ENCODE measurements around the gene PLEKHG4B.

PLEKHG4B gene

GRCh38 chr5:73768-74502, 18.0 kb upstream of the PLEKHG4B start:
- H3K9me3 ChIP-seq (replicated peaks in 1 of 11): peaks cover 0 to 9% (median under 1%) of the 10 kb centered on the region in 11 experiments; a peak in 6 of 22 replicates
- H3K9ac ChIP-seq: no peak overlapping the region
- H3K4me2 ChIP-seq: peak overlapping the region in 3 of 11 experiments; percentile 73 to 84 (median 73); a peak in 1 of 22 replicates
- no peak for TF ChIP-seq Cebpa-rat (IDR thresholded peaks at IDR 0.05)
- H3K27me3 ChIP-seq: peaks cover 0 to 34% (median 20%) of the 10 kb centered on the region in 11 experiments; a peak in 15 of 22 replicates
- no peaks in the 10 kb centered on the region for H3K36me3 ChIP-seq
- no peak overlapping the region for H3K4me3 ChIP-seq
- peaks cover 11 to 37% (median 18%) of the 10 kb centered on the region in 10 experiments; a peak in 19 of 20 replicates for H3K4me1 ChIP-seq
- H4K20me1 ChIP-seq: peaks cover 0 to 51% (median 0%) of the 10 kb centered on the region in 11 experiments; a peak in 8 of 22 replicates
- H3K27ac ChIP-seq: no peak overlapping the region

DNA sequence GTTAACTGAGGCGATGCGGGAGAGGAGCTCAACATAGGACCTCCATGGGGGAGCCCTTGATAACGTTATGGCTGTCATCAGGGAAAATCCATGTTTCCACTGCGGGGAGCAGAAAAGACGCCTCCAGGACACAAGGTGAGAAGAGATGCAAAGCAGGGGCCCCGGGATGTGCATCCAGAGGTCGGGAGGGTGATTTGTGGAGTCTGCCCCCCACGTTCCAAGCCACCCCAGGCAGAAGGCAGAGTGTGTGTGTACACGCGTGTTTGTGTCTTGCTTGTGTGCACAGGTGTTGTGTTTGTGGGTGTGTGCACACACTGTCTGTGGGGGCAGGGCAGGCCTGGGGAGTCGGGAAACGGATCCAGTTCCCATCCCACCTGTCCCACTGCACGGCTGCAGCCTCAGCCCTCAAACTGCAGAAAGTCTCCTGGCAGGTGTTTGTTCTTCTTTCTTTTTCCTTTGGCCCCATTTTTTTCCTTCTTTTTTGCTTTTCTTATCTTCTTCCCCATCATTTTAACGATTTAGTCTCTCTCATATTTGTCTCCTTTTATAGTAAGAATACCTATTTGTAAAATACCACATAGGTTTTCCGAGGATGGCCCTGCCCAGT, 17.4 kb upstream of the PLEKHG4B start:
- peaks cover 0 to 3% (median 0%) of the 10 kb centered on the region in 11 experiments; a peak in 4 of 22 replicates for H3K9me3 ChIP-seq (replicated peaks in 1 of 11)
- peak overlapping the region; percentile 60 to 85 (median 73); a peak in 20 of 22 replicates for H3K4me2 ChIP-seq
- H3K36me3 ChIP-seq: no peaks in the 10 kb centered on the region
- no peak for TF ChIP-seq Cebpa-rat (IDR thresholded peaks at IDR 0.05)
- peaks cover 0 to 34% (median 20%) of the 10 kb centered on the region in 11 experiments; a peak in 15 of 22 replicates for H3K27me3 ChIP-seq
- H4K20me1 ChIP-seq: peaks cover 0 to 51% (median 0%) of the 10 kb centered on the region in 11 experiments; a peak in 8 of 22 replicates
- no peak overlapping the region for H3K4me3 ChIP-seq
- H3K27ac ChIP-seq: no peak overlapping the region
- H3K9ac ChIP-seq: no peak overlapping the region
- H3K4me1 ChIP-seq: peaks cover 11 to 39% (median 18%) of the 10 kb centered on the region in 10 experiments; a peak in 19 of 20 replicates

GRCh38 chr5:75331-76320, 16.3 kb upstream of the PLEKHG4B start:
- Histone ChIP-seq H3K4me2 (peak overlapping the region; percentile 60 to 85 (median 73)), H3K27ac (no peak overlapping the region), H3K36me3 (no peaks in the 10 kb centered on the region), H3K4me1 (peaks cover 8 to 46% (median 20%) of the 10 kb centered on the region in 10 experiments; a peak in 19 of 20 replicates), H3K9me3 (replicated peaks in 1 of 11) (no peaks in the 10 kb centered on the region), H3K4me3 (no peak overlapping the region), H3K9ac (peak overlapping the region in 1 of 11 experiments; percentile 41; a peak in 2 of 22 replicates), H3K27me3 (peaks cover 0 to 34% (median 20%) of the 10 kb centered on the region in 11 experiments; a peak in 15 of 22 replicates), H4K20me1 (peaks cover 0 to 51% (median 0%) of the 10 kb centered on the region in 11 experiments; a peak in 8 of 22 replicates)
- no peak for TF ChIP-seq Cebpa-rat (IDR thresholded peaks at IDR 0.05)

DNA sequence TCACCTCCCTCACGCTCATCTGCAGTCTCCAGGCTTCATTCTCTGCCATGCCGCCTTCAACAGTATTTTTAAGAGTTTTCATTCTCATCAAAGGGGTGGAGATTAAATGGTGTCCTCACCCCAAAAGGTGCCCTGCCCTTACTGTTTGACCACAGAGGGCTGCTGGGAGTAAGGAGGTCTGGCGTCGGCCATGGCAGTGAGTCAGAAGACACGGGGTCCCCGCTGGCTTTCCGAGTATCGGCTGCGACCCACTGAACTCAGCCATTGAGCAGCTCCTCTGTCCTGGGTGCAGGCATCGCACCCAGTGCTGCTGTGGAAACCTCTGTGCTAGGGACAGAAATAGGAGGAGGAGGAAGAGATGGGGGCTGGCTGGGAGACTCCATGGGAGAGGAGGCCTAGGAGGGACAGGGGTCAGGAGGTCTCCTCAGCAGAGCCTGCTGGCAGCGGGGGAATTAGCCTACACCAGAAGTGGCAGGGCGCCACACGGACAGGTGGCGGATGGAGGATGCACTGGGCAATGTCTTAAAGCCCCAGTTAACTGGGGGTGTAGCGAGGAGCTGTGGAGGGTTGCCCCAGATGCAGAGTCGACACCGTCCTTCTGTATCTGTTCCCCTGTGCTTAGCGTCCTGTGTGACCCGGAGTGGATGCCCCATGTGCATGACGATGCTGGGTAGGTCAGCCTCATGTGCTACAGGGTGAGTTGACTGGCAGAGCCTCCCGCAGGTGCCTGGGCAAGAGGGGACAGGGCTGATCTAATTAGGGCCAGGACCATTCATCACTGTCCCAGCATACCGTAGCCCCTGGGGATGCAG, 15.4 kb upstream of the PLEKHG4B start:
- Histone ChIP-seq H3K27me3 (peaks cover 0 to 34% (median 20%) of the 10 kb centered on the region in 11 experiments; a peak in 15 of 22 replicates), H3K4me3 (no peak overlapping the region), H4K20me1 (peaks cover 0 to 51% (median 0%) of the 10 kb centered on the region in 11 experiments; a peak in 8 of 22 replicates), H3K9ac (no peak overlapping the region), H3K4me1 (peaks cover 8 to 56% (median 29%) of the 10 kb centered on the region in 10 experiments; a peak in 19 of 20 replicates), H3K9me3 (replicated peaks in 1 of 11) (no peaks in the 10 kb centered on the region), H3K27ac (no peak overlapping the region), H3K36me3 (no peaks in the 10 kb centered on the region), H3K4me2 (peak overlapping the region in 5 of 11 experiments; percentile 70 to 85 (median 84); a peak in 8 of 22 replicates)
- no peak for TF ChIP-seq Cebpa-rat (IDR thresholded peaks at IDR 0.05)

DNA sequence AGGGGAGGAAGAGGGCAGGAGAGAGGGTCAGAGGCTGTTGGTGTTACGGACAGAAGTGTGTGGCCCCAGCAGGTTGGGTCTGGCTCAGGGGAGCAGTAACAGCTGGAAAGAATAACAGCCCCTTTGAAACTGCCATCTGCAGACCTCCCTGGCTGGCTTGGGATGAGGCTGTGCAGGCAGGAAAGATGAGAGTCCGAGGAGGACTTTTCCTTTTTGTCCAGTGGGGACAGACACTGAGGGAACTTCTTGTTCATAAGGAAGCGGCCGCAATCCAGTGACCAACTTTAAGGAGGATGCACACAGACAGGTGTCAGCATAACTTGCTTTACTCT, 14.8 kb upstream of the PLEKHG4B start:
- H3K4me2 ChIP-seq: no peak overlapping the region
- no peak overlapping the region for H3K9ac ChIP-seq
- H3K4me1 ChIP-seq: peaks cover 8 to 62% (median 34%) of the 10 kb centered on the region in 10 experiments; a peak in 19 of 20 replicates
- no peaks in the 10 kb centered on the region for H3K36me3 ChIP-seq
- no peak for TF ChIP-seq Cebpa-rat (IDR thresholded peaks at IDR 0.05)
- no peak overlapping the region for H3K4me3 ChIP-seq
- H4K20me1 ChIP-seq: peaks cover 0 to 48% (median 0%) of the 10 kb centered on the region in 11 experiments; a peak in 9 of 22 replicates
- no peak overlapping the region for H3K27ac ChIP-seq
- H3K9me3 ChIP-seq (replicated peaks in 1 of 11): no peaks in the 10 kb centered on the region
- H3K27me3 ChIP-seq: peaks cover 0 to 34% (median 20%) of the 10 kb centered on the region in 11 experiments; a peak in 15 of 22 replicates

GRCh38 chr5:77546-77945, 14.4 kb upstream of the PLEKHG4B start:
- peaks cover 0 to 34% (median 17%) of the 10 kb centered on the region in 11 experiments; a peak in 15 of 22 replicates for H3K27me3 ChIP-seq
- no peak overlapping the region for H3K4me3 ChIP-seq
- TF ChIP-seq Cebpa-rat (IDR thresholded peaks at IDR 0.05): no peak

DNA sequence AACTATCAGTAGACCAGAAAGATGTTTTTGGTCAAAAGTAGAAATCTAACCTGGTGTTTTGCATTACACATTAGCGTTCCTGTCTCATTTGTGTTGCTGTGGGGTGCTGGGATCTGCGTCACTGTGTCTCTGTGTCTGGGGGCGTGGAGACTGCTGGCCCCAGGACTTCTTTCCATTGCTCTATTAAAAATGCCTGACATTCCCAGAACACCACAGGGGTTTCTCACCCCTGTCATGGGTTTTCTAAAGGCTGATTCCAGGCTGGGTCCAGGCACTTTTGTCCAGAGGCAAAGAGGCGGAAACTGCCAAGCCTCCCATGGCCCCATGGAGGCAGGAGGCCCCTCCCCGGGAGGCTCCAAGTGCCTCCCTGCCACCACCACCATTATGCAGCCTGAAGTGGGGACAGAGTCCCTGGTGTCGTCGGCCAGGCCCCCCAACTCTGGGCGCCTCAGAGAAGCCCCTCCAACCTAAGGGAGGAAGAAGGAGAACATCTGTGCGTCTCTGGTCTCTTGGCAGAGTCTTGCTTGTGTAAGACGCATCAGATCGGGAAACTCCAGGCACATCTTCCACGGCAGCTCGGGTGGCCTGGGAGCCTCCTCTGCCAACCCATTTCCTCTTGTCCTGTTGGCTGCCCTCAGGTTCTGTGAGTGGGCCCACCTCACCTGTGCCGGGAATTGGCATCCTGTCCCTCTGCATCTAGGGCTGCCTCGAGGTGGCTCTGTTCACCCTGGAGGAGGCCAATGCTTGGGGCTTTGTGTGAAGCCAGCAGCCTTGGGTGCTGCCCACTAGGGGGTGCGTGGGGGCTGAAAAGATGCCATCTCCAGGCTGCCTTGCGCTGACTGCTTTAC, 13.8 kb upstream of the PLEKHG4B start:
- no peak for TF ChIP-seq Cebpa-rat (IDR thresholded peaks at IDR 0.05)
- Histone ChIP-seq H3K27me3 (peaks cover 0 to 34% (median 16%) of the 10 kb centered on the region in 11 experiments; a peak in 15 of 22 replicates), H3K27ac (no peak overlapping the region), H3K9ac (no peak overlapping the region), H3K36me3 (no peaks in the 10 kb centered on the region), H4K20me1 (peaks cover 0 to 46% (median 0%) of the 10 kb centered on the region in 11 experiments; a peak in 9 of 22 replicates), H3K4me3 (no peak overlapping the region), H3K9me3 (replicated peaks in 1 of 11) (no peaks in the 10 kb centered on the region), H3K4me1 (peaks cover 8 to 62% (median 34%) of the 10 kb centered on the region in 10 experiments; a peak in 19 of 20 replicates), H3K4me2 (no peak overlapping the region)

More at GRCh38 chr5:77546-77945, 14.4 kb upstream of the PLEKHG4B start:
- Histone ChIP-seq H3K9me3 (replicated peaks in 1 of 11) (no peaks in the 10 kb centered on the region), H3K4me2 (no peak overlapping the region), H4K20me1 (peaks cover 0 to 46% (median 0%) of the 10 kb centered on the region in 11 experiments; a peak in 9 of 22 replicates), H3K27ac (no peak overlapping the region), H3K4me1 (peaks cover 8 to 62% (median 34%) of the 10 kb centered on the region in 10 experiments; a peak in 19 of 20 replicates), H3K36me3 (no peaks in the 10 kb centered on the region), H3K9ac (no peak overlapping the region)

Data from BLaER1 treated with 17β-estradiol and CSF1 and Interleukin-3, amounts not matched to agents 10 nM and 100 nM (cell line).